Body of pancreas (tissue), 4 donors: ENCODE measurements around the gene MPC1. TPM values are rescaled to one million over a fixed set of nuclear protein-coding genes. Genes with fewer than 3 reads are reported as not detected.

ENCODE experiments used
- ATAC-seq: fragments of 150-250 bp; one replicate; pipeline ENCODE4 v1.9.1; 2016
- DNase-seq, 4 donors: peaks; one replicate each; pipeline ENCODE4 v3.0.0-alpha.2; 2019
- H3K27ac ChIP-seq, 4 donors: fragments of 200-600 bp; sonication (generic); 1 replicate in 3 of 4; 2 replicates in 1 of 4; pipeline versions ENCODE4 v1.5.1 to v1.6.1; 2016 to 2019; ENCODE audit warnings: mild to moderate bottlenecking in 1 of 4, mixed read lengths in 1 of 4, moderate library complexity in 1 of 4
- H3K27me3 ChIP-seq, 2 donors: fragments of 200-600 bp; sonication (generic); one replicate each; pipeline ENCODE4 v1.6.0; 2016; ENCODE audit warnings: mild to moderate bottlenecking in 1 of 2
- H3K36me3 ChIP-seq, 2 donors: fragments of 200-600 bp; sonication (generic); replicated peaks in 1 of 2; 2 replicates each; pipeline ENCODE4 v1.5.1; 2016; ENCODE audit warnings: low read depth in 2 of 2; ENCODE audit not compliant: insufficient read depth in 1 of 2
- H3K4me1 ChIP-seq: fragments of 200-600 bp; sonication (generic); one replicate; pipeline ENCODE4 v1.6.0; 2016
- H3K4me3 ChIP-seq, 2 donors: fragments of 200-600 bp; sonication (generic); 1 replicate in 1 of 2; 2 replicates in 1 of 2; pipeline ENCODE4 v1.5.1; 2016 to 2019
- H3K9me3 ChIP-seq, 3 donors: fragments of 200-600 bp; sonication (generic); 1 replicate in 2 of 3; 2 replicates in 1 of 3; pipeline ENCODE4 v1.5.1; 2016
- CTCF ChIP-seq, 7 experiments: fragments of 450-650 bp in 4 of 7; fragments of 200-600 bp in 3 of 7; sonication (generic) in 3 of 7; IDR thresholded peaks; one replicate each; pipeline ENCODE4 v1.5.1; 2016 to 2019; ENCODE audit warnings: antibody characterized with exemption in 7 of 7
- POLR2A ChIP-seq, 3 donors: fragments of 450-650 bp; IDR thresholded peaks; one replicate each; pipeline ENCODE4 v1.6.1; 2016; ENCODE audit warnings: antibody characterized with exemption in 3 of 3, mild to moderate bottlenecking in 2 of 3
- WGBS, 2 donors: methylation state at CpG; one replicate each; pipeline ENCODE4 v1.1.5; 2017; 5-methylcytosine and 5-hydroxymethylcytosine counted together
- intact Hi-C: fragments of 100-400 bp; cut with DNase I; formaldehyde crosslinking; loops from one replicate; pipeline ENCODE4 v1.15.1; 2023
- total RNA-seq, 2 donors: library from RNA; depleted of rRNA; stranded (reverse); fragments of >200 nt; gene quantifications; one replicate each; pipeline ENCODE4 v1.1.0, GENCODE V29; 2016

The MPC1 gene
- total RNA-seq, 2 donors from 2014 or later: 20.8 to 25.4 TPM

GRCh38 chr6:166397849-166398248 is 15.1 kb upstream of the MPC1 start:
- ATAC-seq (no peak), DNase-seq (no peak)
- Histone ChIP-seq H3K27ac (no peak overlapping the region), H3K4me1 (no peaks in the 10 kb centered on the region), H3K9me3 (no peaks in the 10 kb centered on the region), H3K36me3 (no peaks in the 10 kb centered on the region), H3K4me3 (no peak overlapping the region), H3K27me3 (no peaks in the 10 kb centered on the region)
- intact Hi-C loops: no loop called here
- WGBS, 2 donors: 84 to 90% methylated on average over 4 of the region's 4 CpGs
- TF ChIP-seq POLR2A (IDR thresholded peaks at IDR 0.05): no peak
- no peak for TF ChIP-seq CTCF (IDR thresholded peaks at IDR 0.05)

GRCh38 chr6:166395778-166396177 is 13.0 kb upstream of the MPC1 start:
- Histone ChIP-seq H3K27me3 (no peaks in the 10 kb centered on the region), H3K27ac (no peak overlapping the region), H3K4me3 (no peak overlapping the region), H3K9me3 (no peaks in the 10 kb centered on the region), H3K4me1 (no peaks in the 10 kb centered on the region), H3K36me3 (no peaks in the 10 kb centered on the region)
- no peak for ATAC-seq
- TF ChIP-seq POLR2A (IDR thresholded peaks at IDR 0.05) (no peak), CTCF (IDR thresholded peaks at IDR 0.05) (no peak)
- DNase-seq: no peak
- intact Hi-C loops: no loop called here
- WGBS, 2 donors: 83 to 90% methylated on average over 6 of the region's 6 CpGs

- DNase-seq (no peak), ATAC-seq (no peak)
- H3K9me3 ChIP-seq: no peaks in the 10 kb centered on the region
- H3K4me1 ChIP-seq: no peaks in the 10 kb centered on the region
- 43 to 54% methylated on average over 6 of the region's 6 CpGs for WGBS, 2 donors
- no peaks in the 10 kb centered on the region for H3K27me3 ChIP-seq
- no peak overlapping the region for H3K4me3 ChIP-seq
- TF ChIP-seq POLR2A (IDR thresholded peaks at IDR 0.05) (no peak), CTCF (IDR thresholded peaks at IDR 0.05) (no peak)
- H3K27ac ChIP-seq: no peak overlapping the region
- H3K36me3 ChIP-seq: no peaks in the 10 kb centered on the region
- intact Hi-C loops: no loop called here
These were observed 12.6 kb upstream of the MPC1 start for GRCh38 chr6:166395351-166395750.

- 55% methylated on average over 10 of the region's 10 CpGs for WGBS, 2 donors
- no peak for ATAC-seq
- intact Hi-C loops: no loop called here
These were observed 11.5 kb upstream of the MPC1 start for GRCh38 chr6:166394036-166394892.

More at GRCh38 chr6:166394036-166394892, 11.5 kb upstream of the MPC1 start:
- H3K4me3 ChIP-seq: no peak overlapping the region
- no peaks in the 10 kb centered on the region for H3K36me3 ChIP-seq
- H3K27me3 ChIP-seq: no peaks in the 10 kb centered on the region
- H3K4me1 ChIP-seq: no peaks in the 10 kb centered on the region
- H3K9me3 ChIP-seq: no peaks in the 10 kb centered on the region
- H3K27ac ChIP-seq: no peak overlapping the region
- no peak for DNase-seq
- TF ChIP-seq CTCF (IDR thresholded peaks at IDR 0.05) (no peak), POLR2A (IDR thresholded peaks at IDR 0.05) (no peak)
